Rectal smooth muscle tissue (tissue), 1 donor: ENCODE data around the gene KLHDC8B.

Experiments
- H3K27ac ChIP-seq: one replicate; pipeline ENCODE4 v1.7.0; 2013; ENCODE audit warnings: low read depth, low read length, inconsistent platforms
- H3K27me3 ChIP-seq: one replicate; pipeline ENCODE4 v1.7.0; 2013; ENCODE audit warnings: low read length; ENCODE audit not compliant: control insufficient read depth, insufficient read depth
- H3K36me3 ChIP-seq: one replicate; pipeline ENCODE4 v1.7.0; 2013; ENCODE audit warnings: low read length; ENCODE audit not compliant: control insufficient read depth, insufficient read depth
- H3K4me1 ChIP-seq: one replicate; pipeline ENCODE4 v1.7.0; 2013; ENCODE audit warnings: low read length; ENCODE audit not compliant: control insufficient read depth, insufficient read depth
- H3K4me3 ChIP-seq: one replicate; pipeline ENCODE4 v1.7.0; 2013; ENCODE audit warnings: low read length
- H3K9ac ChIP-seq: one replicate; pipeline ENCODE4 v1.7.0; 2013; ENCODE audit warnings: low read length

KLHDC8B gene

GRCh38 chr3:49174397-49174985 is 3.1 kb downstream of the KLHDC8B start:
- Histone ChIP-seq H3K27ac (no peak overlapping the region), H3K4me1 (peaks cover 25% of the 10 kb centered on the region), H3K4me3 (no peak overlapping the region), H3K9ac (no peak overlapping the region), H3K36me3 (peaks cover 14% of the 10 kb centered on the region), H3K27me3 (no peaks in the 10 kb centered on the region)

GRCh38 chr3:49175530-49175929 is 4.1 kb downstream of the KLHDC8B start:
- Histone ChIP-seq H3K4me3 (no peak overlapping the region), H3K9ac (no peak overlapping the region), H3K4me1 (peaks cover 25% of the 10 kb centered on the region), H3K27me3 (no peaks in the 10 kb centered on the region), H3K27ac (no peak overlapping the region), H3K36me3 (peaks cover 14% of the 10 kb centered on the region)

GRCh38 chr3:49177073-49177472 is 5.7 kb downstream of the KLHDC8B start:
- Histone ChIP-seq H3K4me3 (no peak overlapping the region), H3K27me3 (no peaks in the 10 kb centered on the region), H3K36me3 (peaks cover 14% of the 10 kb centered on the region), H3K27ac (no peak overlapping the region), H3K9ac (no peak overlapping the region), H3K4me1 (peaks cover 20% of the 10 kb centered on the region)

GRCh38 chr3:49180116-49180515 is 8.7 kb downstream of the KLHDC8B start:
- Histone ChIP-seq H3K27me3 (no peaks in the 10 kb centered on the region), H3K27ac (no peak overlapping the region), H3K4me3 (no peak overlapping the region), H3K36me3 (peaks cover 10% of the 10 kb centered on the region), H3K9ac (no peak overlapping the region), H3K4me1 (no peaks in the 10 kb centered on the region)

- no peak overlapping the region for H3K27ac ChIP-seq
- H3K27me3 ChIP-seq: no peaks in the 10 kb centered on the region
- H3K36me3 ChIP-seq: peaks cover under 1% of the 10 kb centered on the region
- H3K9ac ChIP-seq: no peak overlapping the region
- no peaks in the 10 kb centered on the region for H3K4me1 ChIP-seq
- H3K4me3 ChIP-seq: no peak overlapping the region
These were observed 10.0 kb downstream of the KLHDC8B start for GRCh38 chr3:49181351-49181750.

GRCh38 chr3:49182682-49183081 is 11.3 kb downstream of the KLHDC8B start:
- H3K4me3 ChIP-seq: no peak overlapping the region
- no peak overlapping the region for H3K27ac ChIP-seq
- no peak overlapping the region for H3K9ac ChIP-seq
- H3K27me3 ChIP-seq: no peaks in the 10 kb centered on the region
- no peaks in the 10 kb centered on the region for H3K4me1 ChIP-seq
- no peaks in the 10 kb centered on the region for H3K36me3 ChIP-seq

GRCh38 chr3:49183873-49184272 is 12.5 kb downstream of the KLHDC8B start:
- H3K9ac ChIP-seq: no peak overlapping the region
- H3K4me3 ChIP-seq: no peak overlapping the region
- H3K4me1 ChIP-seq: no peaks in the 10 kb centered on the region
- H3K36me3 ChIP-seq: no peaks in the 10 kb centered on the region
- H3K27me3 ChIP-seq: no peaks in the 10 kb centered on the region
- H3K27ac ChIP-seq: no peak overlapping the region

GRCh38 chr3:49191741-49192140 is 20.3 kb downstream of the KLHDC8B start:
- no peak overlapping the region for H3K27ac ChIP-seq
- no peak overlapping the region for H3K9ac ChIP-seq
- no peaks in the 10 kb centered on the region for H3K27me3 ChIP-seq
- no peak overlapping the region for H3K4me3 ChIP-seq
- no peaks in the 10 kb centered on the region for H3K4me1 ChIP-seq
- H3K36me3 ChIP-seq: no peaks in the 10 kb centered on the region

- Histone ChIP-seq H3K9ac (no peak overlapping the region), H3K4me3 (no peak overlapping the region), H3K36me3 (no peaks in the 10 kb centered on the region), H3K27ac (no peak overlapping the region), H3K4me1 (peaks cover 3% of the 10 kb centered on the region), H3K27me3 (no peaks in the 10 kb centered on the region)
These were observed 26.8 kb downstream of the KLHDC8B start for GRCh38 chr3:49198161-49198560.

GRCh38 chr3:49198611-49199230 is 27.3 kb downstream of the KLHDC8B start:
- peak overlapping the region; percentile 54 for H3K4me3 ChIP-seq
- no peaks in the 10 kb centered on the region for H3K36me3 ChIP-seq
- H3K9ac ChIP-seq: no peak overlapping the region
- H3K27ac ChIP-seq: peak overlapping the region; percentile 55
- no peaks in the 10 kb centered on the region for H3K27me3 ChIP-seq
- H3K4me1 ChIP-seq: peaks cover 3% of the 10 kb centered on the region

- Histone ChIP-seq H3K36me3 (no peaks in the 10 kb centered on the region), H3K4me3 (peak overlapping the region; percentile 54), H3K27ac (peak overlapping the region; percentile 55), H3K27me3 (no peaks in the 10 kb centered on the region), H3K9ac (no peak overlapping the region), H3K4me1 (peaks cover 3% of the 10 kb centered on the region)
These were observed 28.0 kb downstream of the KLHDC8B start for GRCh38 chr3:49199239-49199899.

GRCh38 chr3:49199900-49200281 is 28.5 kb downstream of the KLHDC8B start:
- no peaks in the 10 kb centered on the region for H3K27me3 ChIP-seq
- no peaks in the 10 kb centered on the region for H3K36me3 ChIP-seq
- H3K4me1 ChIP-seq: peaks cover 3% of the 10 kb centered on the region
- peak overlapping the region; percentile 20 for H3K4me3 ChIP-seq
- no peak overlapping the region for H3K9ac ChIP-seq
- H3K27ac ChIP-seq: peak overlapping the region; percentile 25

GRCh38 chr3:49213541-49213943 is 42.1 kb downstream of the KLHDC8B start:
- Histone ChIP-seq H3K27ac (no peak overlapping the region), H3K9ac (no peak overlapping the region), H3K27me3 (no peaks in the 10 kb centered on the region), H3K36me3 (no peaks in the 10 kb centered on the region), H3K4me3 (no peak overlapping the region), H3K4me1 (peaks cover 11% of the 10 kb centered on the region)
